Right atrium auricular region (tissue), 2 donors: ENCODE data around the gene FCGR2B. TPM values are rescaled to one million over a fixed set of nuclear protein-coding genes. Genes with fewer than 3 reads are reported as not detected.

Experiments
- DNase-seq: peaks from one replicate; pipeline ENCODE4 v3.0.0-alpha.2; 2019; ENCODE audit warnings: low spot score
- H3K27ac ChIP-seq, 2 donors: fragments of 200-600 bp; sonication (generic); 1 replicate in 1 of 2; 2 replicates in 1 of 2; pipeline ENCODE4 v1.5.1; 2016 to 2019
- H3K27me3 ChIP-seq, 2 donors: fragments of 200-600 bp; sonication (generic); one replicate each; pipeline versions ENCODE4 v1.5.1 to v1.6.0; 2017 to 2019
- H3K36me3 ChIP-seq: fragments of 200-600 bp; sonication (generic); one replicate; pipeline ENCODE4 v1.5.1; 2016
- H3K4me1 ChIP-seq, 2 donors: fragments of 200-600 bp; sonication (generic); one replicate each; pipeline versions ENCODE4 v1.5.1 to v1.6.0; 2017 to 2019
- H3K4me3 ChIP-seq, 2 donors: fragments of 200-600 bp; sonication (generic); 1 replicate in 1 of 2; 2 replicates in 1 of 2; pipeline ENCODE4 v1.5.1; 2017 to 2019; ENCODE audit warnings: mild to moderate bottlenecking in 1 of 2, moderate library complexity in 1 of 2
- H3K9me3 ChIP-seq, 2 donors: fragments of 200-600 bp; sonication (generic); one replicate each; pipeline ENCODE4 v1.5.1; 2019
- total RNA-seq, 2 donors: library from RNA; depleted of rRNA; stranded (reverse); fragments of >200 nt; gene quantifications; one replicate each; pipeline ENCODE4 v1.1.0, GENCODE V29; 2016
- TF ChIP-seq, protein P1 (sequence below), 2 donors: fragments of 200-600 bp; sonication (generic); IDR thresholded peaks; one replicate each; pipeline ENCODE4 v1.5.1; 2019; ENCODE audit warnings: antibody characterized with exemption in 2 of 2

Gene FCGR2B
- total RNA-seq, 2 donors from 2014 or later = 4.5 to 8.1 TPM

DNA sequence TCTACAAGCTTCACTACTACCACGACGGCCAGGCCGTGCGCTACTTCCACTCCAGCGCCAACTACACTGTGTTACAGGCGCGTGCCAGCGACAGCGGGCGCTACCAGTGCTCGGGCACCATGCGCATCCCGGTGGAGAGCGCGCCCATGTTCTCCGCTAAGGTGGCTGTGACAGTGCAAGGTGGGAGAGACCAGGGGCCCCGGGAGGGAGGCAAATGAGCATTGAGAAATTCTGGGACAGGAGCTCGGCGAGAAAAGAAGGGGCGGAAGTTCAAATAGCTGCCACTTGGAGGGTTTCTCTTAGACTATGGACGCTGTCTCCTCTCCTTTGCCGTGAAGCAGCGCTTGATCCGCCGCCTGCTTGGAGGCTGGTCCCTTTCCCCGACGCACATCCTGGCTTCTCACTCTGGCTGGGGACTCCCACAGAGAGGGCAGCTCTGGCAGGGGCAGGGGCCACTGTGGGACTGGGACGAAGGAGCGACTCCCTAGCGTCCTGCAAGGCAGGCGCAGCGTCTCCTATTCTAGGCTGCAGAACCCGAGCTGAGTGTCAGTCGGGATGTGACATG lies 63.0 kb downstream of the FCGR2B start:
- TF ChIP-seq, protein P1, sequence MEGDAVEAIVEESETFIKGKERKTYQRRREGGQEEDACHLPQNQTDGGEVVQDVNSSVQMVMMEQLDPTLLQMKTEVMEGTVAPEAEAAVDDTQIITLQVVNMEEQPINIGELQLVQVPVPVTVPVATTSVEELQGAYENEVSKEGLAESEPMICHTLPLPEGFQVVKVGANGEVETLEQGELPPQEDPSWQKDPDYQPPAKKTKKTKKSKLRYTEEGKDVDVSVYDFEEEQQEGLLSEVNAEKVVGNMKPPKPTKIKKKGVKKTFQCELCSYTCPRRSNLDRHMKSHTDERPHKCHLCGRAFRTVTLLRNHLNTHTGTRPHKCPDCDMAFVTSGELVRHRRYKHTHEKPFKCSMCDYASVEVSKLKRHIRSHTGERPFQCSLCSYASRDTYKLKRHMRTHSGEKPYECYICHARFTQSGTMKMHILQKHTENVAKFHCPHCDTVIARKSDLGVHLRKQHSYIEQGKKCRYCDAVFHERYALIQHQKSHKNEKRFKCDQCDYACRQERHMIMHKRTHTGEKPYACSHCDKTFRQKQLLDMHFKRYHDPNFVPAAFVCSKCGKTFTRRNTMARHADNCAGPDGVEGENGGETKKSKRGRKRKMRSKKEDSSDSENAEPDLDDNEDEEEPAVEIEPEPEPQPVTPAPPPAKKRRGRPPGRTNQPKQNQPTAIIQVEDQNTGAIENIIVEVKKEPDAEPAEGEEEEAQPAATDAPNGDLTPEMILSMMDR (IDR thresholded peaks at IDR 0.05) = no peak
- peaks cover 0 to 15% of the 10 kb centered on the region in 2 donors for H3K4me1 ChIP-seq
- peak overlapping the region; percentile 73 to 75 for H3K4me3 ChIP-seq
- H3K9me3 ChIP-seq = no peaks in the 10 kb centered on the region
- H3K27ac ChIP-seq = peak overlapping the region; percentile 79 to 81
- no peaks in the 10 kb centered on the region for H3K27me3 ChIP-seq
- DNase-seq = peak; percentile 59
- no peaks in the 10 kb centered on the region for H3K36me3 ChIP-seq

DNA sequence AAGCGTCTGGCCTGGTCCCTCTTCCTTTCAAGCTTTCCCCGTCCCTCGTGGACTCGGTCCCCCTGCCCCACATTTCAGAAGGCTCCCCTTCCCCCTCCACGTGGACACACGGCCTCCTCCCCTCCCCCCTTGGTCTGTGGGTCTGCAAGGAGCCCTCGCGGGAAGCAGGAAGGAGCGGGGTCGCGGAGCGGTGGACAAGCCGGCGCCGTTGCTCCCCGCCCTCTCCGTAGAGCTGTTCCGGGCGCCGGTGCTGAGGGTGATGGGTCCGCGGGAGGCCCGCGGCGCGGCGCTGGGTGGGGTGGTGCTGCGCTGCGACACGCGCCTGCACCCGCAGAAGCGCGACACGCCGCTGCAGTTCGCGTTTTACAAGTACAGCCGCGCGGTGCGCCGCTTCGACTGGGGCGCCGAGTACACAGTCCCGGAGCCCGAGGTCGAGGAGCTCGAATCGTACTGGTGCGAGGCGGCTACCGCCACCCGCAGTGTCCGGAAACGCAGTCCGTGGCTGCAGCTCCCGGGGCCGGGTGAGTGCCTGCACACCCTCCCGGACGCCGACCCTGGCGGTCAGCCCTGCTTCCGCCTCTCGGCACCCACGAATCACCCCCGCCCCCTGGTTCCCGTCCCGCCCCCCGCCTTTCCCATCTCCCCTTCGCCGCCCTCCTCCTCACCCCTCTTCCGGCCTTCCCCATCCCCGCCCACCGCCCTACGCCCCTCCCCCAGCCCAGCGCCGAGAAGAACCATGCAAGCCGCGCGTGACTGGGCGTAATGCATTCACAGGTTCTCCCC lies 63.7 kb downstream of the FCGR2B start:
- DNase-seq = peak; percentile 83
- H3K4me3 ChIP-seq = peak overlapping the region; percentile 73 to 75
- TF ChIP-seq, protein P1 (IDR thresholded peaks at IDR 0.05) = no peak
- peak overlapping the region; percentile 79 to 81 for H3K27ac ChIP-seq
- no peaks in the 10 kb centered on the region for H3K27me3 ChIP-seq
- no peaks in the 10 kb centered on the region for H3K9me3 ChIP-seq
- peaks cover 0 to 15% of the 10 kb centered on the region in 2 donors for H3K4me1 ChIP-seq
- no peaks in the 10 kb centered on the region for H3K36me3 ChIP-seq

DNA sequence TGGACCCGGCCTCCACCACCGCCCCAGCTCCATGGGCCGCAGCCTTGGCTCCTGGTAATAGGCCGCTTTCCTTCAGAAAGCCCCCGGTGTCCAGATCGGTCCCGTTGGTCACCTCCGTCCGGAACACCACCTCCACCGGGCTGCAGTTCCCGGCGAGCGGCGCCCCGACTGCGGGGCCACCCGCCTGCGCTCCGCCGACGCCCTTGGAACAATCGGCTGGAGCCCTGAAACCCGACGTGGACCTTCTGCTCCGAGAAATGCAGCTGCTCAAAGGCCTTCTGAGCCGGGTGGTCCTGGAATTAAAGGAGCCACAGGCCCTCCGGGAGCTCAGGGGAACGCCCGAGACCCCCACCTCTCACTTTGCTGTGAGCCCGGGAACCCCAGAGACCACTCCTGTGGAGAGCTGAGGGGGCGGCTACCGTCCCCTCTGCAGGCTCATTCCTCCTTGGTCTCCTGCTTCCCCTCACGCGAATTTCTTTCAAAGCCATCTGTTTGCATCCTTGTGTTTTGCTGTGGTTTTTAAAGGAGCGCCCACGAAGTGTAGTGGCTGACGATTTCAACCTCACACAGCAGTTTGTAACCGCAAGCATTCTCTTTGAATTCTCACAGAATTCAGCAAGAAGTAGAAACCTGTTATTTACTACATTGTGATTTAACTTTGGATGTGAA lies 64.4 kb downstream of the FCGR2B start:
- H3K4me1 ChIP-seq = peaks cover 0 to 15% of the 10 kb centered on the region in 2 donors
- no peaks in the 10 kb centered on the region for H3K9me3 ChIP-seq
- DNase-seq = no peak
- H3K4me3 ChIP-seq = peak overlapping the region; percentile 73 to 75
- H3K27ac ChIP-seq = peak overlapping the region; percentile 79 to 81
- H3K27me3 ChIP-seq = no peaks in the 10 kb centered on the region
- TF ChIP-seq, protein P1 (IDR thresholded peaks at IDR 0.05) = no peak
- H3K36me3 ChIP-seq = no peaks in the 10 kb centered on the region

Other genes starting within 250 kb of the FCGR2B start
- 10 to 100 TPM in 1 of 2 donors, 1 to 10 TPM in 1; 9.5 to 45.7 TPM for gene FCGR2A, start 157.7 kb upstream of the FCGR2B start, total RNA-seq
- 1 to 10 TPM in 1 of 2 donors, under 1 TPM in 1; 0.48 to 1.3 TPM for gene HSPA6, start 138.6 kb upstream of the FCGR2B start, total RNA-seq
- gene FCGR3A, start 113.3 kb upstream of the FCGR2B start, total RNA-seq = 10 to 100 TPM in 1 of 2 donors, 1 to 10 TPM in 1; 2.9 to 39.1 TPM
- gene FCGR3B, start 32.0 kb upstream of the FCGR2B start, total RNA-seq = 1 to 10 TPM; 2.6 to 4.3 TPM
- gene FCRLA, start 44.1 kb downstream of the FCGR2B start, total RNA-seq = under 1 TPM in 1 of 2 donors, not detected in 1; 0.20 TPM
- under 1 TPM; 0.20 to 0.63 TPM for gene FCRLB, start 58.4 kb downstream of the FCGR2B start, total RNA-seq
- 10 to 100 TPM; 10.4 to 11.0 TPM for gene DUSP12, start 86.6 kb downstream of the FCGR2B start, total RNA-seq
- 10 to 100 TPM; 17.9 to 19.9 TPM for gene ATF6, start 103.2 kb downstream of the FCGR2B start, total RNA-seq